ENCODE results near the gene GATA1. TPM values are rescaled to one million over a fixed set of nuclear protein-coding genes. Genes with fewer than 3 reads are reported as not detected.
A peak's percentile ranks its signal among the peaks of the same experiment; 100 is the strongest.

The GATA1 gene
- polyA plus RNA-seq (2012; rRNA removed) = not detected in 2 replicates
- polyA plus RNA-seq (2012; cell fraction: cytosol; rRNA removed) = not detected in 2 replicates
- not detected in 2 replicates for polyA plus RNA-seq (2012; cell fraction: nucleus; rRNA removed)

DNA sequence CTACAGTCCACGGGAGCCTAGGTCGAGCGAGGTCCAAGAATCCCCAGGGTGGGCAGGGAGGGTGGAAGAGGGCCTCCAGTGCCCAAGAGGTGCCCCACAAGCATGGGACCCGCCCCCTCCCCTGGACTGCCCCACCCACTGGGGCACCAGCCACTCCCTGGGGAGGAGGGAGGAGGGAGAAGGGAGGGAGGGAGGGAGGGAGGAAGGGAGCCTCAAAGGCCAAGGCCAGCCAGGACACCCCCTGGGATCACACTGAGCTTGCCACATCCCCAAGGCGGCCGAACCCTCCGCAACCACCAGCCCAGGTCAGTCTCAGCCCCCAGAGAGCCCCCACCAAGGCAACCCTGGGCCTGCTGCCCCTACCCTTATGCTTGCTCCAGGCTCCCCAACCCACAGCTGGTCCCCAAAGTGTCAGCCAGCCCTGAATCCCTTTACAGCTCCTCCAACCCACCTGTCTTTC, at the start of gene GATA1:
Gene GATA1, plus strand, starts transcription at position 250 of the 460 bp plus-strand sequence. CDS start 4,520 bp downstream, outside the sequence.
- TF ChIP-seq EZH2phosphoT487 (IDR thresholded peaks at IDR 0.05; ENCODE audit: borderline replicate concordance, low read depth) (no peak), ZBTB33 (IDR thresholded peaks at IDR 0.05; ENCODE audit: borderline replicate concordance, low read depth) (no peak)
- TF ChIP-seq, protein P1, sequence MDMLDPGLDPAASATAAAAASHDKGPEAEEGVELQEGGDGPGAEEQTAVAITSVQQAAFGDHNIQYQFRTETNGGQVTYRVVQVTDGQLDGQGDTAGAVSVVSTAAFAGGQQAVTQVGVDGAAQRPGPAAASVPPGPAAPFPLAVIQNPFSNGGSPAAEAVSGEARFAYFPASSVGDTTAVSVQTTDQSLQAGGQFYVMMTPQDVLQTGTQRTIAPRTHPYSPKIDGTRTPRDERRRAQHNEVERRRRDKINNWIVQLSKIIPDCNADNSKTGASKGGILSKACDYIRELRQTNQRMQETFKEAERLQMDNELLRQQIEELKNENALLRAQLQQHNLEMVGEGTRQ (IDR thresholded peaks at IDR 0.05; ENCODE audit: borderline replicate concordance, low read depth, low read length) = no peak
- POLR2A ChIA-PET = no interaction called here
- no peaks in the 10 kb centered on the region for H3K4me1 ChIP-seq (ENCODE audit: control insufficient read depth in 1 of 2, insufficient read depth in 2 of 2, low read depth in 1 of 2, low read length in 1 of 2)
- H2AFZ ChIP-seq (ENCODE audit: low read depth) = no peak within 1 kb of the TSS
- no peak within 1 kb of the TSS for H3K9ac ChIP-seq
- H3K36me3 ChIP-seq (replicated peaks in 1 of 2; ENCODE audit: control insufficient read depth in 1 of 2, insufficient read depth in 2 of 2, low read length in 1 of 2) = no peaks in the 10 kb centered on the region
- no peaks in the 10 kb centered on the region for H3K79me2 ChIP-seq (ENCODE audit: insufficient read depth)
- peak; percentile 19 for DNase-seq
- CTCF ChIA-PET = no interaction called here
- no peak within 1 kb of the TSS for H3K4me3 ChIP-seq (ENCODE audit: low read depth in 2 of 2, low read length in 1 of 2)
- H3K4me2 ChIP-seq = no peak within 1 kb of the TSS
- no peaks in the 10 kb centered on the region for H3F3A ChIP-seq (replicated peaks; ENCODE audit: insufficient read depth)
- peaks cover 31% of the 10 kb centered on the region; the same call in 1 of the 2 replicates for H3K27me3 ChIP-seq (ENCODE audit: insufficient read depth)
- H3K9me2 ChIP-seq = no peaks in the 10 kb centered on the region
- no peak within 1 kb of the TSS for H3K27ac ChIP-seq (ENCODE audit: low read depth in 2 of 2, low read length in 1 of 2)
- no peaks in the 10 kb centered on the region for H4K20me1 ChIP-seq (ENCODE audit: insufficient read depth)
- no peaks in the 10 kb centered on the region for H3K9me3 ChIP-seq
- 27% methylated on average over 5 of the region's 7 CpGs for WGBS (ENCODE audit: low lambda C conversion rate)

DNA sequence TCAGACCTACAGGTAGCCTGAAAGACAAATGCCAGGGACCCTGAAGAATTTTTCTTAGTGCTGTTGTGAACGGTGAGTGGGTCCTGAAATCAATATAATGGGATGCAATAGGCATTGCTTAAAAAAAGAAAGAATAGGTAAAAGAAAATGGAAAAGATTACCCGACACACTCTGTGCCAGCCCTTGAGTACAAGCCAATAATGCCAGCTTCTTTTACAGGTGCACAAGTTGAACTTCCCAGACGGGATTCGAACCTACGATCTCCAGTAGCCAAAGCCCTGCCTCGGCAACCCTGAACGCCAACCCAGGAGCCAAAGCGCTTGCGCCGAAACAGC, 49.5 kb upstream of the GATA1 start:
- Histone ChIP-seq H3F3A (replicated peaks; ENCODE audit: insufficient read depth) (no peaks in the 10 kb centered on the region), H3K4me3 (ENCODE audit: low read depth in 2 of 2, low read length in 1 of 2) (peak overlapping the region; percentile 37 to 64), H2AFZ (ENCODE audit: low read depth) (peak overlapping the region; percentile 89), H3K27ac (ENCODE audit: low read depth in 2 of 2, low read length in 1 of 2) (peak overlapping the region in 1 of 2 experiments; percentile 3; a peak in 1 of 4 replicates), H4K20me1 (ENCODE audit: insufficient read depth) (no peaks in the 10 kb centered on the region), H3K9ac (no peak overlapping the region), H3K79me2 (ENCODE audit: insufficient read depth) (no peaks in the 10 kb centered on the region), H3K9me3 (no peaks in the 10 kb centered on the region), H3K9me2 (no peaks in the 10 kb centered on the region), H3K27me3 (ENCODE audit: insufficient read depth) (peaks cover 9% of the 10 kb centered on the region; the same call in 1 of the 2 replicates), H3K4me1 (ENCODE audit: control insufficient read depth in 1 of 2, insufficient read depth in 2 of 2, low read depth in 1 of 2, low read length in 1 of 2) (peaks cover 4 to 6% of the 10 kb centered on the region in 2 experiments; a peak in 1 of 4 replicates), H3K4me2 (peak overlapping the region; percentile 67), H3K36me3 (replicated peaks in 1 of 2; ENCODE audit: control insufficient read depth in 1 of 2, insufficient read depth in 2 of 2, low read length in 1 of 2) (no peaks in the 10 kb centered on the region)
- 27% methylated on average over 9 of the region's 10 CpGs for WGBS (ENCODE audit: low lambda C conversion rate)
- CTCF ChIA-PET = no interaction called here
- DNase-seq = no peak
- POLR2A ChIA-PET = interaction anchor here (0.7 to 1.4 kb wide), 4 partner anchors 8 to 175 kb away, joined by 3 to 8 read pairs (median 4); partner anchors contain the start of genes HDAC6 and SLC35A2
- TF ChIP-seq MXI1 (IDR thresholded peaks at IDR 0.05; ENCODE audit: low read depth, low read length) = no peak
- peak; percentile 58 for TF ChIP-seq NRF1 (IDR thresholded peaks at IDR 0.05; ENCODE audit: low read depth, low read length)
